B cell (primary cell): ENCODE results near the gene MCAM. TPM values are rescaled to one million over a fixed set of nuclear protein-coding genes. Genes with fewer than 3 reads are reported as not detected.
A peak's percentile ranks its signal among the peaks of the same experiment; 100 is the strongest.

Experiments
- ATAC-seq: fragments of 200-7000 bp; cut with Tn5 transposase; one replicate; pipeline ENCODE4 v1.10.0; 2021; ENCODE audit warnings: low read depth, mild to moderate bottlenecking, moderate number of reproducible peaks, moderate library complexity
- CTCF ChIA-PET: fragments of 350-600 bp; sonication (Branson Sonifier 250); formaldehyde crosslinking; loops from one replicate; lab custom pipeline; 2021; ENCODE audit warnings: antibody characterized with exemption, inconsistent platforms; lab: Charles Lee
- POLR2A ChIA-PET: fragments of 350-600 bp; sonication (Branson Sonifier 250); formaldehyde crosslinking; loops from one replicate; lab custom pipeline; 2021; ENCODE audit warnings: antibody characterized with exemption; lab: Charles Lee
- DNase-seq: peaks from one replicate; pipeline ENCODE4 v3.0.0; 2013
- H2AFZ ChIP-seq: 2 replicates; pipeline ENCODE4 v1.6.1; 2012; ENCODE audit warnings: mild to moderate bottlenecking, low read depth, low read length; ENCODE audit not compliant: insufficient read depth, poor library complexity, severe bottlenecking
- H3K27ac ChIP-seq, 2 donors: 1 replicate in 1 of 2; 2 replicates in 1 of 2; pipeline ENCODE4 v1.5.1; 2012 to 2013; ENCODE audit warnings: low read length in 2 of 2, mild to moderate bottlenecking in 2 of 2, moderate library complexity in 1 of 2
- H3K27me3 ChIP-seq, 4 experiments: fragments of 200-600 bp in 1 of 4; sonication (generic) in 1 of 4; replicated peaks in 1 of 4; 1 replicate in 2 of 4; 2 replicates in 2 of 4; pipeline versions ENCODE4 v1.6.1 to v1.7.0; 2013 to 2016; ENCODE audit warnings: low read length in 3 of 4, mild to moderate bottlenecking in 2 of 4, mixed read lengths in 1 of 4, moderate library complexity in 1 of 4; ENCODE audit not compliant: insufficient read depth in 4 of 4, control insufficient read depth in 3 of 4; ENCODE audit errors: control extremely low read depth in 1 of 4
- H3K36me3 ChIP-seq, 2 experiments: replicated peaks in 1 of 2; 1 replicate in 1 of 2; 2 replicates in 1 of 2; pipeline versions ENCODE4 v1.6.1 to v1.7.1; 2013; ENCODE audit warnings: low read length in 1 of 2; ENCODE audit not compliant: insufficient read depth in 2 of 2, control insufficient read depth in 1 of 2; ENCODE audit errors: control extremely low read depth in 1 of 2, extremely low read depth in 1 of 2
- H3K4me1 ChIP-seq, 2 donors: fragments of 200-600 bp in 1 of 2; sonication (generic) in 1 of 2; 1 replicate in 1 of 2; 2 replicates in 1 of 2; pipeline versions ENCODE4 v1.5.1 to v1.6.1; 2013 to 2017; ENCODE audit warnings: low read length in 2 of 2; ENCODE audit not compliant: control insufficient read depth in 2 of 2, insufficient read depth in 2 of 2
- H3K4me2 ChIP-seq: replicated peaks from 2 replicates; pipeline ENCODE3; 2012; ENCODE audit warnings: mild to moderate bottlenecking, low read depth, low read length; ENCODE audit not compliant: poor library complexity, severe bottlenecking
- H3K4me3 ChIP-seq, 5 experiments: fragments of 200-600 bp in 1 of 5; sonication (generic) in 1 of 5; 1 replicate in 3 of 5; 2 replicates in 2 of 5; pipeline versions ENCODE4 v1.5.1 to v1.7.0; 2011 to 2016; ENCODE audit warnings: low read length in 4 of 5, mild to moderate bottlenecking in 4 of 5, low read depth in 2 of 5, control low read depth in 1 of 5, moderate library complexity in 1 of 5; ENCODE audit not compliant: insufficient read depth in 1 of 5; ENCODE audit errors: control extremely low read depth in 1 of 5, extremely low read depth in 1 of 5
- H3K79me2 ChIP-seq: fragments of 200-600 bp; sonication (generic); one replicate; pipeline ENCODE4 v1.6.0; 2016; ENCODE audit warnings: low read length; ENCODE audit not compliant: control insufficient read depth, insufficient read depth
- H3K9ac ChIP-seq: fragments of 200-600 bp; sonication (generic); 2 replicates; pipeline ENCODE4 v1.6.1; 2017; ENCODE audit warnings: mild to moderate bottlenecking, low read length, moderate library complexity
- H3K9me3 ChIP-seq, 3 donors: one replicate each; pipeline versions ENCODE4 v1.6.1 to v1.7.1; 2013; ENCODE audit warnings: low read length in 2 of 3; ENCODE audit not compliant: control insufficient read depth in 2 of 3, insufficient read depth in 1 of 3; ENCODE audit errors: control extremely low read depth in 1 of 3
- H4K20me1 ChIP-seq: 2 replicates; pipeline ENCODE4 v1.6.0; 2012; ENCODE audit warnings: mild to moderate bottlenecking, low read length; ENCODE audit not compliant: insufficient read depth, control insufficient read depth, poor library complexity, severe bottlenecking
- H3K27ac Mint-ChIP-seq: one replicate; pipeline ENCODE4 v1.8.0; 2021; ENCODE audit warnings: mixed read lengths
- H3K27me3 Mint-ChIP-seq: one replicate; pipeline ENCODE4 v1.8.0; 2021; ENCODE audit warnings: mixed read lengths
- H3K4me1 Mint-ChIP-seq: one replicate; pipeline ENCODE4 v1.8.0; 2021; ENCODE audit warnings: mixed read lengths
- H3K4me3 Mint-ChIP-seq: one replicate; pipeline ENCODE4 v1.8.0; 2021; ENCODE audit warnings: mixed read lengths
- H3K9me3 Mint-ChIP-seq: one replicate; pipeline ENCODE4 v1.8.0; 2022; ENCODE audit warnings: mixed read lengths; ENCODE audit not compliant: insufficient read depth
- EZH2 ChIP-seq: IDR thresholded peaks from 2 replicates; pipeline ENCODE4 v1.6.1; 2012; ENCODE audit warnings: borderline replicate concordance, low read depth, mild to moderate bottlenecking, moderate library complexity, low read length; ENCODE audit not compliant: insufficient read depth, poor library complexity, severe bottlenecking
- WGBS: methylation state at CpG from one replicate; pipeline ENCODE4 v1.1.5; 2013; ENCODE audit warnings: missing lambda C conversion rate; ENCODE audit not compliant: insufficient coverage; 5-methylcytosine and 5-hydroxymethylcytosine counted together
- intact Hi-C: fragments of 100-400 bp; cut with micrococcal nuclease; formaldehyde crosslinking; loops from one replicate; pipeline ENCODE4 v1.10.0; 2022
- polyA plus RNA-seq: library from polyadenylated mRNA; depleted of rRNA; stranded (reverse); fragments of >200 nt; gene quantifications from 2 replicates; pipeline ENCODE4 v1.2.3, GENCODE V29; 2012
- total RNA-seq, 2 donors: library from RNA; stranded (reverse); fragments of 120-200 nt in 1 of 2; gene quantifications; 1 replicate in 1 of 2; 2 replicates in 1 of 2; pipeline versions ENCODE4 v1.2.3 to v1.2.4, GENCODE V29; 2013 to 2022
- TF ChIP-seq, protein P1 (sequence below): fragments of 200-600 bp; IDR thresholded peaks from one replicate; pipeline ENCODE4 v1.8.0; 2022; ENCODE audit warnings: antibody characterized with exemption, mild to moderate bottlenecking

MCAM gene
- total and polyA plus RNA-seq, 2 donors (not counting 1 experiment from before 2014, with no cell fraction given), result 0.42 to 1.1 TPM

DNA sequence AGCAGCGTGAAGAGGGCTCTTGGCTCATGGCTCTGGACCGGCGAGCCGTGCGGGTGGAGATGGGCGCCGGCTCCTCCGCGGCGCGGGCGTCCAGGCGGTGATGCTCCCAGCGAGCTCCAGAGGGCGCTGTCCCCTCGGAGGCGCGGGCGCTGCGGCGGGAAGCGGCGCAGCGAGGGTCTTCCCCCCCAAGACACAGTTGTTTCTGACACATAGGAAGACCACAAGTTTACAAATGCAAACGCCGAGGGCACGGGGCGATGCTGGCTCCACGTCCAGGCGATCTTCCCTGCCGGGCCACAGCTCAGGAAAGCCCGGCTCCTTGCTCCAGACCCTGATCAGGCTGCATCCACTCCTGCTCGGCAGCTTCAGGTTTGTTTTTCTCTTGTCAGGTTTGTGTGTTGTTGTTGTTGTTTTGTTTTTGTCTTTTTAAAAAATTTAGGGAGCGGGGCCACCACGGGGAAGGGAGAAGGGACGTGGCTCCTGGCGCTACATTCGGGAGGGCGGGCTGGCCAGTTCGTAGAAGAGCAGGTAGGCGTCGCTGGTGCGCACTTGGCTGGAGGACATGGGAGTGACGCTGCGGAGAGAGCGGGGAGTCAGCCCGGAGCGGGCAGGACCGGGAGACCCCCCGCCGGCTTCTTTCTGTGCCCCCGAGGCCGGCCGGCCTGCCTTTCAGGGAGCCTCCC is 39.6 kb upstream of the MCAM start:
- no peaks in the 10 kb centered on the region for H3K9me3 ChIP-seq
- peaks cover 3 to 17% of the 10 kb centered on the region in 2 donors for H3K4me1 ChIP-seq
- ChIA-PET CTCF (interaction anchor here (0.7 to 4.2 kb wide), 33 partner anchors 8 to 1096 kb away, joined by 3 to 61 read pairs (median 4); partner anchors contain the start of genes C1QTNF5, MFRP, RNF26 and USP2), POLR2A (interaction anchor here (0.7 kb wide), 1 partner anchor 1527 kb away, joined by 4 read pairs; no protein-coding TSS in a partner anchor)
- H3K27ac Mint-ChIP-seq, result peak overlapping the region; percentile 35
- peak overlapping the region; percentile 99 for H2AFZ ChIP-seq
- peak overlapping the region; percentile 100 for H3K4me2 ChIP-seq
- peaks cover 42% of the 10 kb centered on the region for H3K27me3 Mint-ChIP-seq
- no peaks in the 10 kb centered on the region for H3K36me3 ChIP-seq
- H3K27ac ChIP-seq, result no peak overlapping the region
- H3K9me3 Mint-ChIP-seq, result no peaks in the 10 kb centered on the region
- intact Hi-C loops, result loop anchor here (1.0 to 2.0 kb wide), 2 partner anchors 22 to 25 kb away; partner anchors contain the start of genes RNF26 and USP2
- H3K27me3 ChIP-seq, result peaks cover 0 to 39% (median 13%) of the 10 kb centered on the region in 4 experiments
- H3K4me3 Mint-ChIP-seq, result peak overlapping the region; percentile 93
- TF ChIP-seq, protein P1, sequence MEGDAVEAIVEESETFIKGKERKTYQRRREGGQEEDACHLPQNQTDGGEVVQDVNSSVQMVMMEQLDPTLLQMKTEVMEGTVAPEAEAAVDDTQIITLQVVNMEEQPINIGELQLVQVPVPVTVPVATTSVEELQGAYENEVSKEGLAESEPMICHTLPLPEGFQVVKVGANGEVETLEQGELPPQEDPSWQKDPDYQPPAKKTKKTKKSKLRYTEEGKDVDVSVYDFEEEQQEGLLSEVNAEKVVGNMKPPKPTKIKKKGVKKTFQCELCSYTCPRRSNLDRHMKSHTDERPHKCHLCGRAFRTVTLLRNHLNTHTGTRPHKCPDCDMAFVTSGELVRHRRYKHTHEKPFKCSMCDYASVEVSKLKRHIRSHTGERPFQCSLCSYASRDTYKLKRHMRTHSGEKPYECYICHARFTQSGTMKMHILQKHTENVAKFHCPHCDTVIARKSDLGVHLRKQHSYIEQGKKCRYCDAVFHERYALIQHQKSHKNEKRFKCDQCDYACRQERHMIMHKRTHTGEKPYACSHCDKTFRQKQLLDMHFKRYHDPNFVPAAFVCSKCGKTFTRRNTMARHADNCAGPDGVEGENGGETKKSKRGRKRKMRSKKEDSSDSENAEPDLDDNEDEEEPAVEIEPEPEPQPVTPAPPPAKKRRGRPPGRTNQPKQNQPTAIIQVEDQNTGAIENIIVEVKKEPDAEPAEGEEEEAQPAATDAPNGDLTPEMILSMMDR, result peak; percentile 100
- no peak for TF ChIP-seq EZH2
- DNase-seq (peak; percentile 82), ATAC-seq (peak; percentile 88)
- H3K4me1 Mint-ChIP-seq, result peaks cover 16% of the 10 kb centered on the region
- H4K20me1 ChIP-seq, result no peaks in the 10 kb centered on the region
- peak overlapping the region; percentile 85 for H3K9ac ChIP-seq
- WGBS, result under 1% methylated on average over 54 of the region's 54 CpGs
- H3K79me2 ChIP-seq, result no peaks in the 10 kb centered on the region
- H3K4me3 ChIP-seq, result peak overlapping the region; percentile 32 to 94 (median 70)
